SU-DHL-6 (cell line): ENCODE results near the gene KMT2D.

Experiments
- EZH2phosphoT487 ChIP-seq: fragments of 200-600 bp; sonication (generic), shearing (Covaris generic); conservative IDR thresholded peaks from 2 replicates; pipeline ENCODE4 v1.6.1; 2018; ENCODE audit warnings: mild to moderate bottlenecking, antibody characterized with exemption, low read length, moderate library complexity, mixed read lengths
- TF ChIP-seq, protein P1 (sequence below): fragments of 200-600 bp; sonication (generic); IDR thresholded peaks from one replicate; pipeline ENCODE4 v1.5.1; 2017; ENCODE audit warnings: antibody characterized with exemption, mild to moderate bottlenecking, low read length, moderate library complexity; ENCODE audit not compliant: insufficient read depth, poor library complexity, severe bottlenecking

DNA sequence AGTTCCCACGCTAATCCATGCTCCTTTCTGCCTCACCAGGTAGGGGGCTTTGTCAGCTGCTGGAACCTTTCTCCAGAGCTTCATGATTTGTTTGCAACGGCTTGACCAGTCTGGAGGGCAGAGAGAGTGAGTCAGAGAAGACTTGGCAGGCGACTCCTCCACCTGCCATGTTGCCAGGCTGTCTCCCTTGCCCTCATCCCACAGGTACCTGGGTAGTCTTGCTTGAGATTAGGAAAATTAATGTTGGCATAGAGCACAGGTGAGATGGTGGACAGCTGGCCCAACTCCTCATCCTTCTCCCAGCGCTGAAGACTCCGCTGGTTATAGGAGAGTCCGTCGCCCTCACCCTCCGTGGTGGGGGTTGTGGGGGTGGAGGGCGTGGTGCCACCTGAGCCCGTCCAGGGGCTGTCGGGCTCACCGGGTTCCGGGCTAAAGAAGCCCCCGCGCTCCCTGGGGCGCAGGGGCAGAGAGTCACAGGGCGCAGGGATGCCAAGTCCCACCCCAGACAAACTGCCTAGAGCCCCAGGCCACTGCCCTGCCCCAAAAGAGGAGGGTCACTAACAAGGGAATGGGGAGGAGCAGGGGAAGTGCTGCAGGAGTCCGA is 18.6 kb downstream of the KMT2D start:
- TF ChIP-seq, protein P1, sequence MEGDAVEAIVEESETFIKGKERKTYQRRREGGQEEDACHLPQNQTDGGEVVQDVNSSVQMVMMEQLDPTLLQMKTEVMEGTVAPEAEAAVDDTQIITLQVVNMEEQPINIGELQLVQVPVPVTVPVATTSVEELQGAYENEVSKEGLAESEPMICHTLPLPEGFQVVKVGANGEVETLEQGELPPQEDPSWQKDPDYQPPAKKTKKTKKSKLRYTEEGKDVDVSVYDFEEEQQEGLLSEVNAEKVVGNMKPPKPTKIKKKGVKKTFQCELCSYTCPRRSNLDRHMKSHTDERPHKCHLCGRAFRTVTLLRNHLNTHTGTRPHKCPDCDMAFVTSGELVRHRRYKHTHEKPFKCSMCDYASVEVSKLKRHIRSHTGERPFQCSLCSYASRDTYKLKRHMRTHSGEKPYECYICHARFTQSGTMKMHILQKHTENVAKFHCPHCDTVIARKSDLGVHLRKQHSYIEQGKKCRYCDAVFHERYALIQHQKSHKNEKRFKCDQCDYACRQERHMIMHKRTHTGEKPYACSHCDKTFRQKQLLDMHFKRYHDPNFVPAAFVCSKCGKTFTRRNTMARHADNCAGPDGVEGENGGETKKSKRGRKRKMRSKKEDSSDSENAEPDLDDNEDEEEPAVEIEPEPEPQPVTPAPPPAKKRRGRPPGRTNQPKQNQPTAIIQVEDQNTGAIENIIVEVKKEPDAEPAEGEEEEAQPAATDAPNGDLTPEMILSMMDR = no peak
- TF ChIP-seq EZH2phosphoT487 = no peak
